AG04449 (cell line): ENCODE data around the gene GKN1.

Source experiments
- CTCF ChIA-PET: fragments of 350-600 bp; formaldehyde crosslinking; extraction: SDS; loops from one replicate; lab custom pipeline; 2021; ENCODE audit warnings: antibody characterized with exemption; lab: Yijun Ruan, JAX
- POLR2A ChIA-PET: fragments of 400-600, 350-600 bp; formaldehyde crosslinking; extraction: SDS; loops from one replicate; lab custom pipeline; 2020; ENCODE audit warnings: antibody characterized with exemption, inconsistent platforms; lab: Yijun Ruan, JAX
- DNase-seq: peaks from one replicate; pipeline ENCODE4 v3.0.0-alpha.2; 2010; ENCODE audit warnings: low read depth, low spot score
- H3K4me3 ChIP-seq: 2 replicates; pipeline ENCODE4 v1.5.1; 2011; ENCODE audit warnings: low read depth, mild to moderate bottlenecking, control low read depth, low read length
- TF ChIP-seq, protein P1 (sequence below): IDR thresholded peaks from one replicate; pipeline ENCODE4 v1.5.1; 2011; ENCODE audit warnings: mild to moderate bottlenecking, moderate library complexity, low read length, control low read depth, inconsistent platforms; ENCODE audit not compliant: insufficient read depth; ENCODE audit errors: missing control alignments

Gene GKN1

DNA sequence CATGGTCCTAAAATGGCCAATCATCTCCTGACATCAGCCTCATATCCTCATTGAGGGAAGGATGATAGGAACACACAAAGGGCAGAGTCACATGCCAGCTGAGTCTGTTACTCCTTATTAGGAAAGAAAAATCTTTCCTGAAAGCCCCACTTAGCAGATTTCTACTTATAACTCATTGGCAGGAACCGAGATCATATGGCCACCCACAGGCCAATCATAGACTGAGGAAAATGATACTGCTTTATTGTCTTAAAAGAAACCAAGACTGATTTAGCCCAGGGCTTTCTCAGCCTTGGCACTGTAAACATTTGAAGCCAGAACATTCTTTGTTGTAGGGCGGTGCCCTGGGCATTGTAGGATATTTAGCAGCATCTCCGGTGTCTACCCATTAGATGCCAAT lies 40.4 kb upstream of the GKN1 start:
- ChIA-PET CTCF (interaction anchor here (1.7 to 3.5 kb wide), 4 partner anchors 9 to 471 kb away, joined by 6 to 24 read pairs (median 12); no protein-coding TSS in a partner anchor), POLR2A (no interaction called here)
- no peak overlapping the region for H3K4me3 ChIP-seq
- TF ChIP-seq, protein P1, sequence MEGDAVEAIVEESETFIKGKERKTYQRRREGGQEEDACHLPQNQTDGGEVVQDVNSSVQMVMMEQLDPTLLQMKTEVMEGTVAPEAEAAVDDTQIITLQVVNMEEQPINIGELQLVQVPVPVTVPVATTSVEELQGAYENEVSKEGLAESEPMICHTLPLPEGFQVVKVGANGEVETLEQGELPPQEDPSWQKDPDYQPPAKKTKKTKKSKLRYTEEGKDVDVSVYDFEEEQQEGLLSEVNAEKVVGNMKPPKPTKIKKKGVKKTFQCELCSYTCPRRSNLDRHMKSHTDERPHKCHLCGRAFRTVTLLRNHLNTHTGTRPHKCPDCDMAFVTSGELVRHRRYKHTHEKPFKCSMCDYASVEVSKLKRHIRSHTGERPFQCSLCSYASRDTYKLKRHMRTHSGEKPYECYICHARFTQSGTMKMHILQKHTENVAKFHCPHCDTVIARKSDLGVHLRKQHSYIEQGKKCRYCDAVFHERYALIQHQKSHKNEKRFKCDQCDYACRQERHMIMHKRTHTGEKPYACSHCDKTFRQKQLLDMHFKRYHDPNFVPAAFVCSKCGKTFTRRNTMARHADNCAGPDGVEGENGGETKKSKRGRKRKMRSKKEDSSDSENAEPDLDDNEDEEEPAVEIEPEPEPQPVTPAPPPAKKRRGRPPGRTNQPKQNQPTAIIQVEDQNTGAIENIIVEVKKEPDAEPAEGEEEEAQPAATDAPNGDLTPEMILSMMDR: no peak
- DNase-seq: no peak

DNA sequence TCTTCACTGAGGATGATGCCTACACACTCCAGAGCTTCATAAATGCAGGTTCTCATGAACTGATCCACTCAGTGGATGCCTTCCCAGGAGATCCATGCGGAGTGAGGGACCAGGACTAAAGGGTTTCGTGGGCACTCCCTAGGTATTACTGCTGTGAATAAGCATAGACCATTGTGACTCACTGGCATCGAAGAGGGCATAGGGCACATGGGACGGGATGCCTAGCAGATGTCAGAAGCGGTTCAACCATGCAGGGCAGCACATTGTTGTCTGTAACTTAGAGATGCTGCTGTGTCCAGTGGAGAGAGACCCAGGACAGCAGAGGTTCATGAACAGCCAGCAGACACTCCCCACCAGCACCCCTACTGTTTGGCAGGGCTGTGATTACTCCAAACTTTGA lies 39.0 kb upstream of the GKN1 start:
- no peak overlapping the region for H3K4me3 ChIP-seq
- ChIA-PET POLR2A (no interaction called here), CTCF (interaction anchor here (1.0 to 3.5 kb wide), 6 partner anchors 8 to 227 kb away, joined by 3 to 24 read pairs (median 6); no protein-coding TSS in a partner anchor)
- TF ChIP-seq, protein P1: no peak
- DNase-seq: no peak

DNA sequence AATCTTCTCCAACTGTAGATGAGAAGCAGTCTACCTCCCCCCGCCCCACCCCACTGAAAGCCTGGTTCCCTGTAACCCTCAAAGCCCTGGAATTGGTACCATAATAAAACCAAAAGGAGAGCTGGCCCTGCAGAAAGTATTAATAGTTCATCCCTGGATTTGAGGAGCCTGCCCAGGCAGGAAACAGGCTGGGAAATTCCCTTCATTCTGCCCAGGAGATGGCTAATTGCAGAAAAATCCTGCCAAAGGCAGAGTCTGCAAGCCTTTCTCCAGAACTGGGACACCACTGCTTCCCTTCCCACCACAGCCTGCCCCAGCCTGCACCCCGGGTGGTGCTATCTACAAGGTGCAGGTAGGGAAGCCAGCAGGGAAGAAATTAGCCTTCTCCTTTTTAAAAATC lies 38.0 kb upstream of the GKN1 start:
- DNase-seq: peak; percentile 31
- CTCF ChIA-PET: interaction anchor here (0.5 to 2.0 kb wide), 10 partner anchors 10 to 370 kb away, joined by 3 to 12 read pairs (median 4); partner anchors contain the start of gene ANTXR1
- POLR2A ChIA-PET: no interaction called here
- no peak overlapping the region for H3K4me3 ChIP-seq
- TF ChIP-seq, protein P1: no peak

DNA sequence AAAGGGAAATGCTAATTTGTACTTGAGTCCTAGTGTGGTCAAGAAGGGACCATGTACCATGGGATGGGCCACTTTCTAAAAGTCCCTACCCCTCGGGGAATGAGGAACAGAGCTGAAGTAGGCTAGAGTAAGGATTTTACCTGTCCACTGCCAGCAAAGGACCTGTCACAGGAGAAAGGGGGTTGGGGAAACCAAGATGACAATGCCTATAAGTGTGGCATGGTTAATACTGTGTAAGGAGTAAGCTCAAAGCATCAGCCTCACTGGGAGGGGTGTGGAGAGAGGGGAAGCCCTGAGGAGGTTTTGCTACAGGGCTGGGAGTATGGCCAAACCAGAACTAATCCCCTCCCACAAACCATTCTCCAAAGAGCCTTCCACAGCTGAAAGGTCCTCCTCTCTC lies 37.5 kb upstream of the GKN1 start:
- no peak for DNase-seq

DNA sequence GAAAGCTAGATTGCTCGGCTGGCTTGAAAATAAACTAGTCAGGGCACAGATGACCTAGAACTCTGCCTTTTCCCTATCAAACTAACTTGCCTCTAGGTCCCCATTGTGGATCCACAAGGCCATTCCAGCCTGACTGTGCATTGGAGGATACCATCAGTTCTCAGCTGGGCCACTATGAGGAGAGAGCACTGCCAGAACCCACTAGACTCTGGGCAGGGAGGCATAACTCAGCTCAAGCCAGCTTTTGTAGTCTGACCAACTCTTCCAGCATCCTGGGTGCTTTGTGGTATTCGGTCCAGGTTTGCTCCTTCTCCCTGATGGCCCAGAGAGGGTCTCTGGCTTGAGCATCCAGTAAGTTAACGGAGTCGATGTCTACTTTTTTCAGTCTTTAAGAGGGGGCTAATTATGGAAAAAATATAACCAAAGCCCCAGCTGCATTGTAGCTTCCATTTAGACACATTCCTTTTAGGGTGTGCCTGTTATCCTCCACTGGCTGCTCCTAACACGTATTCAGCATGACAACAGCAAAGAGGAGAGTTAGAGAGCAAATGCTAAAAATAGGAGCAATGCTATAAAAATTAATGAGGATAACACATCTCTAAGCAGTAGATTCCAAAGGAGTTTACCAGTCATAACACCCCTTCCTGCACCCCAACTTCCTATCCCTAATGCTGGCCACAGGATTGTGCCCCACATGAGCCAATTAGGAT lies 36.9 kb upstream of the GKN1 start:
- POLR2A ChIA-PET: no interaction called here

More for the DNA sequence above, 37.5 kb upstream of the GKN1 start:
- ChIA-PET POLR2A (no interaction called here), CTCF (interaction anchor here (0.6 to 2.0 kb wide), 9 partner anchors 10 to 473 kb away, joined by 3 to 12 read pairs (median 4); partner anchors contain the start of gene ANTXR1)
- TF ChIP-seq, protein P1: no peak
- H3K4me3 ChIP-seq: no peak overlapping the region

DNA sequence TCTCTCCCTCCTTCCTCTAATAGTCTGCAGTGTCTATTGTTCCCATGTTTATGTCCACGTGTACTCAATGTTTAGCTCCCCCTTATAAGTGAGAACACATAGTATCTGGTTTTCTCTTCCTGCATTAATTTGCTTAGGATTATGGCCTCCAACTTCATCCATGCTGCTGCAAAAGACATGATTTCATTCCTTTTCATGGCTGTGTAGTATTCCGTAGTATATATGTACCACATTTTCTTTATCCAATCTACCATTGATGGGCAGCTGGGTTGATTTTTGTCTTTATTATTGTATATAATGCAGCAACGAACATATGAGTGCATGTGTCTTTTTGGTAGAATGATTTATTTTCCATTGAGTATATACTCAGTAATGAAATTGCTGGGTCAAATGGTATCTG lies 35.5 kb upstream of the GKN1 start:
- H3K4me3 ChIP-seq: no peak overlapping the region
- TF ChIP-seq, protein P1: no peak
- ChIA-PET POLR2A (no interaction called here), CTCF (interaction anchor here (1.3 kb wide), 1 partner anchor 12 kb away, joined by 3 read pairs; no protein-coding TSS in a partner anchor)
- no peak for DNase-seq

More for the DNA sequence above, 36.9 kb upstream of the GKN1 start:
- CTCF ChIA-PET: interaction anchor here (0.9 to 2.0 kb wide), 7 partner anchors 11 to 474 kb away, joined by 3 to 12 read pairs (median 5); partner anchors contain the start of gene ANTXR1
- TF ChIP-seq, protein P1: no peak
- no peak for DNase-seq
- no peak overlapping the region for H3K4me3 ChIP-seq
